Measurements from ENCODE around the gene IGDCC3. TPM values are rescaled to one million over a fixed set of nuclear protein-coding genes. Genes with fewer than 3 reads are reported as not detected.

IGDCC3 gene
- total and polyA plus RNA-seq, 10 of the 15 experiments (the other 5 are each of a cell fraction or from before 2014, with no cell fraction given) = 0.10 to 0.20 (median 0.15) TPM; not detected in 7

DNA sequence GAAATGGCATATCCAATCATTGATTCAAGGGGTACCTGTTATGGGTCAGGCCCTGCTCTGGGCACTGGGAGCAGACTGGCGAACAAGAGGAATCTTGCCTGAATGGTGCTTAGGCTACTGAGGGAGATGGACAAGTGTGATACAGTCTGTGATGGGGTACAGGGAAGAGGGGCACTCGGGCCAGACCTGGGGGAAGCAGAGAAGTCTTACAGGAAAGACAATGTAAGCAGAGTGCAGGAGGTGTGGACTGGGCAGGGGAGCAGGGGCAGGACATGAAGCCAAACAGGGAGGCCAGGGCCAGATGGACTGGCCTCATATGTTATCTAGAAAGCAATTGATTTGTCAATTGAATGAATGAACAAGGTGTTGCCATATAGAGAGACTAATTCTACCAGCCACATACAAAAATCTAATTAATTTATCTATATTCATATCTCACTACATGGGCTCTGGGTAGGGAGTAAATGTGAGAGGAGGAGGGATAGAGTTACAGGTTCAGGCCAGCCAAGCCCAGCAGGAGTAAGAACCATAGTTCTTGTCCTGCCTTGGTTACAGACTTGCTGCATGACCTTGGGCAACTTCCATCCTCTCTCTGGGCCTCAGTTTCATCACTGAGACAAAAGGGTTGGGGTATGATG is 48.5 kb upstream of the IGDCC3 start:
- H2AFZ ChIP-seq (ENCODE audit: control insufficient read depth, low read depth, low read length) = no peak overlapping the region
- POLR2A ChIA-PET = no interaction called here
- RAD21 ChIA-PET (ENCODE audit: unreplicated experiment) = no interaction called here
- no peak overlapping the region for H3K4me2 ChIP-seq (ENCODE audit: control insufficient read depth, insufficient read depth)
- H3K36me3 ChIP-seq (ENCODE audit: control insufficient read depth in 2 of 2, insufficient read depth in 2 of 2, low read length in 1 of 2) = no peaks in the 10 kb centered on the region
- H3K27me3 ChIP-seq (replicated peaks in 1 of 2; ENCODE audit: control insufficient read depth in 2 of 2, insufficient read depth in 2 of 2, low read length in 1 of 2) = peaks cover 2 to 11% of the 10 kb centered on the region in 2 experiments
- no peaks in the 10 kb centered on the region for H3K79me2 ChIP-seq (ENCODE audit: control insufficient read depth, insufficient read depth, low read length)
- FAIRE-seq = no peak
- no TSS peak for BruUV-seq (replicated peaks)
- no peak overlapping the region for H3K9ac ChIP-seq (ENCODE audit: control insufficient read depth, insufficient read depth, low read length)
- H3K4me3 ChIP-seq = no peak overlapping the region
- CTCF ChIA-PET = interaction anchor here (0.9 to 1.8 kb wide), 3 partner anchors 16 to 25 kb away, joined by 3 to 8 read pairs (median 5); no protein-coding TSS in a partner anchor
- no peak for ATAC-seq
- no peaks in the 10 kb centered on the region for H3K9me3 ChIP-seq (replicated peaks; ENCODE audit: control insufficient read depth, insufficient read depth, low read length)
- SMC1A ChIA-PET (ENCODE audit: uncharacterized antibody, unreplicated experiment) = no interaction called here
- intact Hi-C loops (cut with micrococcal nuclease; ENCODE audit: unreplicated experiment) = no loop called here
- H3K4me1 ChIP-seq (ENCODE audit: control insufficient read depth, insufficient read depth, low read length) = peaks cover 7% of the 10 kb centered on the region
- in situ Hi-C loops (cut with MboI) = no loop called here
- 50% methylated on average over 2 of the region's 2 CpGs for WGBS (ENCODE audit: insufficient coverage, insufficient replicate concordance, low lambda C conversion rate, missing lambda C conversion rate)
- no peak overlapping the region for H3K27ac ChIP-seq (ENCODE audit: control insufficient read depth, insufficient read depth)
- no peaks in the 10 kb centered on the region for H4K20me1 ChIP-seq (ENCODE audit: control insufficient read depth, insufficient read depth)
- TF ChIP-seq ZNF622 (IDR thresholded peaks at IDR 0.05) (no peak), NFYB (IDR thresholded peaks at IDR 0.05; ENCODE audit: insufficient read depth, low read depth, low read length) (no peak), YBX1 (IDR thresholded peaks at IDR 0.05) (no peak)
- no peak for DNase-seq (ENCODE audit: low read depth, low spot score)

DNA sequence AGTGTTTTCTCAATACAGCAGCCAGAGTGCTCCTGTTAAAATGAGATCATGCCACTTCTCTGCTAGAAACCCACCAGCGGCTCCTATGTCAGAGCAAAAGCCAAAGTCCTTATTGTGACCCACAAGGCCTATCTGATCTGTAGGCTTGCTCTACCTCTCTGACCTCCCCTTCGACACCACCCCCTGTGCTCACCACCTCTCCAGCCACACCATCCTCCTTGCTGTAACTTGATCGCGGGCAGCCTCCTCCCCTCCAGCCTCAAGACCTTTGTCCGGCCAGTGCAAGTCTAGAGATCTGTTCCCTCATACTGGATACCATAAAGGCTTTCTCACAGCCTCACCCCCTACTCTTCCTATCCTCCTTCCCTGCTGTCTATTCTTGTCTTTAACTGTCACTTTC is 46.9 kb upstream of the IGDCC3 start:
- Histone ChIP-seq H3K27ac (ENCODE audit: control insufficient read depth, insufficient read depth) (no peak overlapping the region), H3K4me1 (ENCODE audit: control insufficient read depth, insufficient read depth, low read length) (peaks cover 7% of the 10 kb centered on the region), H3K79me2 (ENCODE audit: control insufficient read depth, insufficient read depth, low read length) (no peaks in the 10 kb centered on the region), H3K4me2 (ENCODE audit: control insufficient read depth, insufficient read depth) (no peak overlapping the region), H3K4me3 (no peak overlapping the region), H3K9me3 (replicated peaks; ENCODE audit: control insufficient read depth, insufficient read depth, low read length) (no peaks in the 10 kb centered on the region), H3K9ac (ENCODE audit: control insufficient read depth, insufficient read depth, low read length) (no peak overlapping the region), H2AFZ (ENCODE audit: control insufficient read depth, low read depth, low read length) (no peak overlapping the region), H3K27me3 (replicated peaks in 1 of 2; ENCODE audit: control insufficient read depth in 2 of 2, insufficient read depth in 2 of 2, low read length in 1 of 2) (peaks cover 2 to 11% of the 10 kb centered on the region in 2 experiments), H3K36me3 (ENCODE audit: control insufficient read depth in 2 of 2, insufficient read depth in 2 of 2, low read length in 1 of 2) (no peaks in the 10 kb centered on the region), H4K20me1 (ENCODE audit: control insufficient read depth, insufficient read depth) (no peaks in the 10 kb centered on the region)
- POLR2A ChIA-PET = no interaction called here
- DNase-seq (ENCODE audit: low read depth, low spot score) (no peak), ATAC-seq (no peak), FAIRE-seq (no peak)
- no TSS peak for BruUV-seq (replicated peaks)
- in situ Hi-C loops (cut with MboI) = no loop called here
- CTCF ChIA-PET = interaction anchor here (0.7 kb wide), 1 partner anchor 118 kb away, joined by 3 read pairs; no protein-coding TSS in a partner anchor
- RAD21 ChIA-PET (ENCODE audit: unreplicated experiment) = no interaction called here
- TF ChIP-seq RB1 (IDR thresholded peaks at IDR 0.05; ENCODE audit: borderline replicate concordance) (no peak), MLLT1 (IDR thresholded peaks at IDR 0.05) (no peak), RAD21 (IDR thresholded peaks at IDR 0.05; ENCODE audit: insufficient read depth, low read depth, low read length) (no peak), SMARCA5 (IDR thresholded peaks at IDR 0.05) (no peak)
- WGBS (ENCODE audit: insufficient coverage, insufficient replicate concordance, low lambda C conversion rate, missing lambda C conversion rate) = 96% methylated on average over 5 of the region's 5 CpGs
- intact Hi-C loops (cut with micrococcal nuclease; ENCODE audit: unreplicated experiment) = no loop called here
- SMC1A ChIA-PET (ENCODE audit: uncharacterized antibody, unreplicated experiment) = no interaction called here
